HG02588 (cell line): ENCODE results near the gene FGR.
A peak's percentile ranks its signal among the peaks of the same experiment; 100 is the strongest.

ENCODE experiments used
- ATAC-seq: cut with Tn5 transposase; IDR thresholded peaks from one replicate; pipeline ENCODE4 v1.9.1; 2021; ENCODE audit warnings: mild to moderate bottlenecking, moderate library complexity; ENCODE audit not compliant: unreplicated experiment

The FGR gene

GRCh38 chr1:27617420-27617819 is 17.6 kb downstream of the FGR start:
- no peak for ATAC-seq

- ATAC-seq: no peak
Observed at GRCh38 chr1:27616441-27616840, 18.5 kb downstream of the FGR start.

GRCh38 chr1:27615346-27616192 is 19.4 kb downstream of the FGR start:
- no peak for ATAC-seq

GRCh38 chr1:27614625-27615344 is 20.2 kb downstream of the FGR start:
- ATAC-seq: no peak

- ATAC-seq: no peak
Observed at GRCh38 chr1:27614043-27614624, 20.9 kb downstream of the FGR start.

- ATAC-seq: no peak
Observed at GRCh38 chr1:27612718-27613117, 22.3 kb downstream of the FGR start.

GRCh38 chr1:27611450-27611849 is 23.5 kb downstream of the FGR start:
- ATAC-seq: no peak

GRCh38 chr1:27609618-27610240 is 25.3 kb downstream of the FGR start:
- ATAC-seq: no peak

GRCh38 chr1:27609210-27609555 is 25.8 kb downstream of the FGR start:
- no peak for ATAC-seq

- ATAC-seq: no peak
Observed at GRCh38 chr1:27607239-27607804, 27.7 kb downstream of the FGR start.

GRCh38 chr1:27606708-27607238 is 28.2 kb downstream of the FGR start:
- ATAC-seq: no peak

GRCh38 chr1:27605796-27606707 is 28.9 kb downstream of the FGR start:
- ATAC-seq: no peak

- no peak for ATAC-seq
Observed at GRCh38 chr1:27605300-27605766, 29.7 kb downstream of the FGR start.

GRCh38 chr1:27604579-27605299 is 30.2 kb downstream of the FGR start:
- ATAC-seq: no peak

- ATAC-seq: peak; percentile 59
Observed at GRCh38 chr1:27603681-27604578, 31.1 kb downstream of the FGR start, which contains the start of gene AHDC1. TSS of gene AHDC1 (minus strand) at chr1:27604144. CDS start at chr1:27552115, 52,029 bp downstream.

GRCh38 chr1:27603309-27603680 is 31.7 kb downstream of the FGR start:
- ATAC-seq: no peak

- no peak for ATAC-seq
Observed at GRCh38 chr1:27602462-27603308, 32.3 kb downstream of the FGR start.
